ENCODE data around the gene SCD5. TPM values are rescaled to one million over a fixed set of nuclear protein-coding genes. Genes with fewer than 3 reads are reported as not detected.

Gene SCD5
- total and polyA plus RNA-seq, 2 of the 8 experiments (the other 6 are each of a cell fraction or from before 2014, with no cell fraction given), result 0.92 to 1.2 TPM

DNA sequence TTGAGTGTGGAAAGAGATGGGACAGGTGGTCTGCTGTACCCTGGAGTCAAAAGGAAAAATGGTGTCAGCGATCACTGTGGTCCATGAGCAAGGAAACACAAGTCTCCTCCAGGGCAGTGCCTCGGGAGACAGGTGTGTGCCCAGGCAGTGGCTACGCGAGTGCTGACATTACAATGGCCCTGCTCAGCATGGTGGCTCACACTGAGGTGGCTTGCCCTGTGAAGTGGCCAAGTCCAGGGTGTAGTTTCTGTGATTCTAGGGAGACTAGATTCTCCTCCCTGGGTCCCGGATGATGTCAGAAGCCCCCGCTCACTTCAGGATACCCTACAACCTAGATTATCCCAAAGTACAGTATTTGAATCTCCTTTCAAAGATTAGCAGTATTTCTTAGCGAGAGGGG lies 192.0 kb downstream of the SCD5 start:
- Histone ChIP-seq H3K4ac (replicated peaks; ENCODE audit: insufficient read length, low read depth, low read length) (no peak overlapping the region), H2BK120ac (replicated peaks; ENCODE audit: low read depth, low read length) (no peak overlapping the region), H3K36me3 (ENCODE audit: control insufficient read depth in 2 of 4, insufficient read depth in 4 of 4, low read length in 3 of 4) (no peaks in the 10 kb centered on the region), H3K27ac (ENCODE audit: low read depth, low read length) (no peak overlapping the region), H2BK15ac (ENCODE audit: low read length) (no peak overlapping the region), H4K91ac (replicated peaks; ENCODE audit: insufficient read length, low read length) (no peak overlapping the region), H2BK12ac (ENCODE audit: low read depth, low read length) (no peak overlapping the region), H2BK5ac (ENCODE audit: low read depth, low read length) (no peak overlapping the region), H3K4me1 (replicated peaks in 1 of 4; ENCODE audit: control insufficient read depth in 3 of 4, insufficient read depth in 4 of 4, low read length in 3 of 4) (no peaks in the 10 kb centered on the region), H3K27me3 (replicated peaks in 1 of 4; ENCODE audit: control insufficient read depth in 3 of 4, extremely low read depth in 1 of 4, insufficient read depth in 3 of 4, low read length in 3 of 4) (no peaks in the 10 kb centered on the region), H3K4me2 (ENCODE audit: insufficient read depth in 1 of 2, low read depth in 2 of 2, low read length in 2 of 2) (no peak overlapping the region), H2BK20ac (ENCODE audit: low read length) (no peak overlapping the region), H3K56ac (replicated peaks; ENCODE audit: insufficient read length, low read depth, low read length) (no peak overlapping the region), H3K18ac (ENCODE audit: extremely low read depth, low read length) (no peak overlapping the region), H2AK5ac (ENCODE audit: low read depth, low read length) (no peak overlapping the region), H4K8ac (ENCODE audit: extremely low read depth, insufficient read depth, low read length) (no peak overlapping the region), H3K4me3 (ENCODE audit: extremely low read depth in 1 of 4, insufficient read depth in 2 of 4, low read depth in 3 of 4, low read length in 4 of 4) (no peak overlapping the region), H2AFZ (ENCODE audit: low read length) (no peak overlapping the region), H3K23ac (ENCODE audit: insufficient read length) (no peak overlapping the region), H3K9ac (replicated peaks in 1 of 4; ENCODE audit: extremely low read depth in 1 of 4, low read depth in 3 of 4, low read length in 3 of 4) (no peak overlapping the region; a peak in 1 of 7 replicates), H4K20me1 (replicated peaks in 1 of 2; ENCODE audit: control insufficient read depth in 1 of 2, insufficient read depth in 2 of 2, low read length in 2 of 2) (peaks cover 0 to 2% of the 10 kb centered on the region in 2 experiments), H3K14ac (ENCODE audit: insufficient read length) (no peak overlapping the region), H3K9me3 (ENCODE audit: insufficient read depth in 2 of 2, low read depth in 1 of 2, low read length in 1 of 2) (no peaks in the 10 kb centered on the region), H3K79me2 (ENCODE audit: control insufficient read depth in 1 of 2, insufficient read depth in 2 of 2, low read length in 2 of 2) (no peaks in the 10 kb centered on the region), H4K5ac (ENCODE audit: insufficient read length, low read depth, low read length) (no peak overlapping the region), H3K79me1 (ENCODE audit: low read depth, low read length) (0 out of 2 replicates have a peak, but pooled peaks cover 2% of the 10 kb centered on the region), H3K23me2 (ENCODE audit: low read depth, low read length) (no peaks in the 10 kb centered on the region)
- ChIA-PET CTCF (ENCODE audit: partially characterized antibody) (interaction anchor here (1.0 kb wide), 1 partner anchor 28 kb away, joined by 3 read pairs; no protein-coding TSS in a partner anchor), POLR2A (ENCODE audit: partially characterized antibody) (interaction anchor here (0.7 kb wide), 1 partner anchor 8 kb away, joined by 3 read pairs; no protein-coding TSS in a partner anchor)
- WGBS, 2 experiments (ENCODE audit: extremely low coverage in 1 of 2, insufficient coverage in 1 of 2, insufficient read length in 1 of 2, insufficient replicate concordance in 2 of 2, low coverage in 1 of 2, low lambda C conversion rate in 2 of 2, missing lambda C conversion rate in 1 of 2), result 85% methylated on average over 7 of the region's 7 CpGs; no CpG with 5 or more reads in 1 of the 2 experiments
- DNase-seq (ENCODE audit: low read depth in 1 of 2, low spot score in 2 of 2) (no peak), FAIRE-seq (no peak)
- TF ChIP-seq CHD1 (IDR thresholded peaks at IDR 0.05; ENCODE audit: low read depth, low read length) (no peak), TCF12 (IDR thresholded peaks at IDR 0.05; ENCODE audit: low read depth, low read length) (no peak), CBX5 (IDR thresholded peaks at IDR 0.05; ENCODE audit: low read depth, low read length) (no peak), KDM1A (IDR thresholded peaks at IDR 0.05; ENCODE audit: borderline replicate concordance, low read length) (no peak), CREB1 (IDR thresholded peaks at IDR 0.05) (no peak)
